GM12892 (cell line): ENCODE measurements around the gene SLC24A5.

ENCODE experiments used
- DNase-seq: peaks from one replicate; pipeline ENCODE4 v3.0.0; 2011; ENCODE audit not compliant: insufficient read length
- FAIRE-seq: peaks from 2 replicates; lab custom pipeline; 2011; peaks lifted over from hg19 to GRCh38; lab: Jason Lieb, UNC
- POLR2A ChIP-seq: IDR thresholded peaks from 2 replicates; pipeline ENCODE4 v1.6.1; 2011; ENCODE audit warnings: low read depth, low read length, control low read depth
- POLR2AphosphoS5 ChIP-seq: IDR thresholded peaks from 2 replicates; pipeline ENCODE4 v1.6.1; 2011; ENCODE audit warnings: low read depth, low read length, control low read depth
- TAF1 ChIP-seq: IDR thresholded peaks from 2 replicates; pipeline ENCODE4 v1.6.1; 2011; ENCODE audit warnings: low read depth, mild to moderate bottlenecking, control low read depth, low read length, borderline replicate concordance

SLC24A5 gene

DNA sequence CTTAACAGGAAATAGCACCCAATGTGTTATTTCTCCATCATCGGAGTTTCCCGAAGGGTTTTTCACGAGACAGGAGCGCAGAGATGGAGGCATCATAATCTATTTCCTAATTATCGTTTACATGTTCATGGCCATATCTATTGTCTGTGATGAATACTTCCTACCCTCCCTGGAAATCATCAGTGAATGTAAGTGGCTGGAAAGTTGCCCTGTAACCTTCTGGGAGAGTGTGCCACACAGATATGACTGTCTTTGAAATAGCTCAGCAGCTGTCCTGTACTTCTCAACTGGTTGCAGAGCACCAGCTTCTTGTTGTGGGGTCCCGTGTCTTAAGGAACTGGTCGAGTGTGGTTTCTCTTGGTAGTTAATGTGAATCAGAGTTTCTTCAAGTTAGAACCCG lies 1.1 kb downstream of the SLC24A5 start:
- DNase-seq (no peak), FAIRE-seq (no peak)
- TF ChIP-seq TAF1 (no peak), POLR2AphosphoS5 (no peak), POLR2A (no peak)

DNA sequence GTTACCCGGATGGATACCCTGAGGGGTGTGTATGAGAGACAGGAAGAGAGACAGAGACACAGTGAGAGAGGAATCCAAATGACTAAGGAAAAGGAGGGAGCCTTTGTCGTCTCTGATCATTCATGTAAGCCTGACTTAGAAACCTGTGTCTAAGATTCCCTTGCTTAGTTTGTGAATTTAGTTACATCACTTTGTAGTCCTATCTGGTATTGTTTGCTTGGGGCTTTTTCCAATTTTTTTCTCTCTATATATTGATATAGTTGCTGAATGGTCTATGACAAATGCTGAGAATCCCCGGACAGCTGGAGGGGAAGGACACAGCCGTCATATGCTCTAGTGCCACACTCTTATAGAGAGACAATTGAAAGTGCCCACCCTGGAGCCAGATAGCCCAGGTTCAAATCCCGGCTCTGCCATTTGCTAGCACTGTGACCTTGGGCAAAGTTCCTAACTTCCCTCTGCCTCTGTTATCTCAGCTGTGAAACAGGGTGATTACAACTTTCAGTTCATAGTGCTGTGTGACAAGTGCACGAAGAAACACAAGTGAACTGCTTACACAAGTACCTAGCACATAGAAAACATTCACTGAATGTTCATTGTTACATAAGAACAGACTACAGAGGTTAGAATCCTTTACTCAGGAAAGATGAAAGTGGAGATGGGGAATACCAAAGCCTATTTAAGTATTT lies 6.0 kb downstream of the SLC24A5 start:
- FAIRE-seq = no peak
- no peak for DNase-seq
- TF ChIP-seq TAF1 (no peak), POLR2AphosphoS5 (no peak), POLR2A (no peak)

DNA sequence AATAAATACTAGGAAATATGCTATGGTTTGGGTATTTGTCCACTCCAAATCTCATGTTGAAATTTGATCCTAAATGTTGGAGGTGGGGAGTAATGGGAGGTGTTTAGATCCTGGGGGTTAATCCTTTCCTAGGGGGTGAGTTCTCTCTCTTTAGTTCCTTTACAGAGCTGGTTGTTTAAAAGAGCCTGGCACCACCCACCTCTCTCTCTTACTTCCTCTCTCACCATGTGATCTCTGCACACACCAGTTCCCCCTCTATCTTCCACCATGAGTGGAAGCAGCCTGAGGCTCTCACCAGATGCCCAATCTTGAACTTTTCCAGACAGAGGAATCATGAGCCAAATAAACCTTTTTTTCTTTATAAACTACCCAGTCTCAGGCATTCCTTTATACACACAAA lies 10.5 kb downstream of the SLC24A5 start:
- TF ChIP-seq TAF1 = no peak
- TF ChIP-seq POLR2A = no peak
- TF ChIP-seq POLR2AphosphoS5 = no peak
- FAIRE-seq = no peak
- no peak for DNase-seq

DNA sequence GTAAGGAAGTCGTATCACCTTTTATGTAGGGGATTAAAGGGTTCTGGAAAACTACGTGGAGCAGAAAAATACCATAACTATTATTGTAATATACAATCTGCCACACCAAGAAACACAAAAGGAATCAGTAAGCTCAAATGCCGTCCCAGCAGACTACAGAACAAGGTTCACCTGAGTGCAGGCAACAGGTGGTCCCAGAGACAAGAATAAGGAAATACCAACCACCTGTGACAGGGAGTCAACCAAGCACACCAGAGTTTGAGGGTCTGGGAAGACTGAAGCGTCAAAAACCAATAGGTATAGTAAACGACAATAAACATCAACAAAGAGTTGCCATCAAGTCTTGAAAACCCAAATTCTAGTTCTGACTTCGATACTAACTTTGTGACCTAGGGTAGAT lies 12.1 kb downstream of the SLC24A5 start:
- FAIRE-seq (no peak), DNase-seq (no peak)
- TF ChIP-seq POLR2A (no peak), POLR2AphosphoS5 (no peak), TAF1 (no peak)

DNA sequence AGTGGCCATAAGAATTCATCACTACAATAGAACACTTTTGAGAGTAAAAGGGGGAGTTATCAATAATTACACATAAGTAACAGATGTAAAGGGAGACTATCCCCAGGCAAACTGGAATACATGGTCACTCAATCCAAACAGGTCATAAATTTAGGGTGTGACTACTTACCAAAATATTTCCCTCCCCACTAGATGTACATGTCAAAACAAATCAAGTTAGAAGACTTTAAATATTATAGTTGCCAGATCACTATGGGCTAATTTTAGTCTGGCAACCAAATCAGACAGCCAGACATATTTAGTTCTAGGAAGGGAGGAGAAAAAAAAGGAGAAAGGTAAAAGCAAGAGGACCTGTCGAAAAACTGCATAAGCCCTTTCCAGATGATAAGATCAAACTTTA lies 23.1 kb downstream of the SLC24A5 start:
- no peak for TF ChIP-seq POLR2AphosphoS5
- TF ChIP-seq POLR2A = no peak
- TF ChIP-seq TAF1 = no peak
- FAIRE-seq (no peak), DNase-seq (no peak)

DNA sequence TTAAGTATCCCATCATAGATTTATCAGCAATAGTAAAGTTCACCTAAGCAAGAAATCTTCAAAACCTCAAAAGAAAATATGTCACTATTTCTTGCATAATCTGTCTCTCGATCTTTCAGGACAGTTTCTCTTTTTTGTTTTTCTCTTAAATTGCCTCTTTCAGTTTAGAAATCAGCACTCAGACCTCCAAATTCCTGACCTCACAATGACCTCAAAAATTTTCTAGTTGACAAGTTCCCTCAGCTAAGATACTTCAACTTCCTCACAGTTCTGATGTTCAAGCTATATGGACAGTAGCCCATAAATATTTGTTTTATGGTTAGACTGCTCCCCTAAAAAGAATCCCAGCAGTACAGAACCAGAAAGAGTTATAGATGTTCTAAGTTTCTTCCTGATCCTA lies 24.1 kb downstream of the SLC24A5 start:
- DNase-seq (no peak), FAIRE-seq (no peak)
- TF ChIP-seq POLR2AphosphoS5 (no peak), TAF1 (no peak), POLR2A (no peak)

DNA sequence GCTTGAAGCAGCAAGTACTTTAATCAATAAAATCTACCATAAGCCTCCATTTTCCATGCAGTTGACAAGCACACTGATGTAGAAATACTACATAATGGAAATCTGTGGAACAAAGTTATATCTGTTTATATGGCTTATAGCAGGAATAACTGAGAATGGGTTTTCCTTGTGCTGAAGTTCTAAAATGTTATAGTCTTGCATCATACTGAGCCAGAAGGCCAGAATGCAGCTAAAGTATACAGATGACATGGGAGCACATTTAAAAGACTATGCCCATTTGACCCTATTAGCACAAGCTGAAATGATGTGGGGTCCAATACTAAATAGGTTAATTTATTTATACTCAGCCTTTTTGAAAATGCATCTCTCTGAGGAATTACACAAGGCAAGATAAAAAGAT lies 25.1 kb downstream of the SLC24A5 start:
- no peak for FAIRE-seq
- TF ChIP-seq TAF1 = no peak
- TF ChIP-seq POLR2A = no peak
- DNase-seq = no peak

DNA sequence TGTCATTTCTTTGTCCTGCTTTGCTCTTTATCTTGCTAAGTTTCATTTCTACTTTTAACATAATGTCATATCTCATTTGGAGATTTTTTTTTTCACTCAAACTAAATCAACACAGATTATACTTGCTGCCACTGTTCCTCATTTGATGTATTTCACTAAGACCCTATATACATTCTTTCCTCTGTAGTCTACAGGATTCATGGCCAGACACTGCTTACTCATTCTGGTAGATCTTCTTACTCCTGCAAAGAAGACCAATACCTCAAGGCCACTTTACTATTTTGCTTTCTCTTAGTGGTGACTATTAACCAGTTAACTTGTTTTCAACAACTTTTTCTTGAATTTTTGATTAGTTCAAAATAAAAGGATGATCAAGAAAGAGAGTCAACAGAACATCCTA lies 26.6 kb downstream of the SLC24A5 start:
- no peak for TF ChIP-seq POLR2A
- DNase-seq (no peak), FAIRE-seq (no peak)

DNA sequence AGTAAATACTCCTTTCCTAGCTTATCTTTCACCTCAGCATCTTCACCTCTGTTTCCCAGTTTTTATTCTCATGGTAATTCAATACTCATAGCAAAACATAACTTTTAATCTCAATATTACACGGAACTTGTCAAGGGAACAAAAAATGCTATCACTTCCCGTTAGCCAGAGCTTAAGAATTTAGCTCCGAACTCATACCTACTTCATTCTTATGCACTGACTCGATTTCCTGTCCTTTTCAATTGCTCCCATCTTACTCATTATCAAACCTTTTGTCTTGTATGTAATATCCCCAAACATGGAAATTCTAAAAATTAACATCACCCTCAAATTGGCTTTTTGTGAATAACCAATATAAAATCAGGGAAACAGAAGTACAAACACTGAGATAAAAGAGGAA lies 29.1 kb downstream of the SLC24A5 start:
- TF ChIP-seq TAF1 (no peak), POLR2AphosphoS5 (no peak), POLR2A (no peak)
- DNase-seq (no peak), FAIRE-seq (no peak)

DNA sequence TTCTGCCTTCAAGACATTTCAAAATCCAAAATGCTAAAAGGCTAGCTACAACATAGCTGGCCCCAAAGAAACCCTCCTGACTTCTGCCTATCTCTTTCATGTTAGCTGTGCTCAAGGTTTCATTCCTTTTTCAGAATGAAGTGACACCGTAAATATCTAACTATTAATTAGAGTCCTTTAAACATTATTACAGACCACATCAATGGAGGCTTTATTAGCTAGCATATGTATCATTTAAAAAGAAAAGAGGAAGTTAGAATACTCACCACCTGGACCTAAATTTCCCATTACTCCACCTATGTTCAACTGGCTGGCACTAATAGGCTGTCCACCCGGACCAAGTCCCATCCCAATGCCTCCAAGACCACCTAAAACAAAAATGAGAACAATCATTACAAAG lies 32.7 kb downstream of the SLC24A5 start:
- no peak for TF ChIP-seq POLR2AphosphoS5
- no peak for TF ChIP-seq TAF1
- TF ChIP-seq POLR2A = no peak
- no peak for FAIRE-seq
- DNase-seq = no peak

DNA sequence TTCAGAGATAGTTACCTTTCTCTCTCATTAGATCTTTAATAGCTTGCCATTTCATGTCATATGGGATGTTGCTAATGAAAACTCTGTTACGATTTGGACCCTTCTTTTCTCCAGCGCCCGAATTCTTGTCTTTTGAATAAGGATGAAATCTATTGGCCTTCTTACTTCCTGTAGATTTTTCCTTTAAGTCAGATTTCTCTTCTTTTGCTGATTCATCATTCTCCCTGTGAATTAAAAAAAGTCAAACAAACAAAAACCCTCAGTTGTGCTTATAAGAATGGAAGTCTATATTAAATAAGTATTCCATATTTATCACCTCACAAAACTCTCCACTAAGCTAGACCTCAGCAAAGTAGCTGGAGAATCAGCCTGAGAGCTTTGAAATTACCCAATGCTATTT lies 47.8 kb downstream of the SLC24A5 start:
- no peak for DNase-seq
- no peak for FAIRE-seq
- TF ChIP-seq POLR2A = no peak
- TF ChIP-seq POLR2AphosphoS5 = no peak
- no peak for TF ChIP-seq TAF1

DNA sequence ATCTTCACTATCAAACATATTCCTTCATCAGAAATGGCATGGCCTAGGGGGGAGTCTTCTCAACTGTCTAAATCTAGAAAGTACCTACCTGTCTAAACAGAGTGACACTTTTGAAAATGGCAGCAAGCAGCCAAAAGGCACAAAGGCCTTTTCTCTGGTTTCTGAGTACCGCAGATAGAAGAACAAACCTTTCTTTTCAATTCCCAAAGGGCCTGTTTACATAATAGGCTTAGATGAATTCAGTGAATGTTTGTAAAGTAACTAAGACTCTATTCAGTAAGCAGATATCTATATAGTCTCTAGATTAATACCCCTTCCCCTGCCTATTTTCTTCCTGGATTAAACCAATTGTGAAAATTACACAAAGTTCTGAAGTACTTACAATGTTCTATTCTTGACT lies 50.2 kb downstream of the SLC24A5 start:
- TF ChIP-seq TAF1 = no peak
- no peak for TF ChIP-seq POLR2A
- no peak for TF ChIP-seq POLR2AphosphoS5
- FAIRE-seq (no peak), DNase-seq (no peak)
